PFSK-1 (cell line): ENCODE results near the gene XRRA1. TPM values are rescaled to one million over a fixed set of nuclear protein-coding genes. Genes with fewer than 3 reads are reported as not detected.
A peak's percentile ranks its signal among the peaks of the same experiment; 100 is the strongest.

ENCODE experiments used
- FOXP2 ChIP-seq: optimal IDR thresholded peaks from 2 replicates; pipeline ENCODE3; 2011; ENCODE audit warnings: borderline replicate concordance, control low read depth, inconsistent platforms; ENCODE audit not compliant: insufficient read depth; ENCODE audit errors: extremely low read length, extremely low read depth
- POLR2AphosphoS5 ChIP-seq: IDR thresholded peaks from 2 replicates; pipeline ENCODE4 v1.6.1; 2012; ENCODE audit warnings: low read depth, mild to moderate bottlenecking, control low read depth, low read length, moderate library complexity
- REST ChIP-seq, 2 experiments: IDR thresholded peaks; 2 replicates each; pipeline versions ENCODE4 v1.6.1 to v1.8.0; 2011 to 2012; ENCODE audit warnings: low read depth in 2 of 2, low read length in 2 of 2, control low read depth in 1 of 2, inconsistent platforms in 1 of 2, mild to moderate bottlenecking in 1 of 2, moderate library complexity in 1 of 2; ENCODE audit not compliant: insufficient read depth in 1 of 2
- SIN3A ChIP-seq: IDR thresholded peaks from 2 replicates; pipeline ENCODE4 v1.6.1; 2012; ENCODE audit warnings: mild to moderate bottlenecking, low read length, moderate library complexity, borderline replicate concordance; ENCODE audit not compliant: insufficient read depth
- TAF1 ChIP-seq: IDR thresholded peaks from 2 replicates; pipeline ENCODE4 v1.6.1; 2012; ENCODE audit warnings: low read length, control low read depth, borderline replicate concordance; ENCODE audit not compliant: insufficient read depth
- polyA plus RNA-seq: library from polyadenylated mRNA; unstranded; fragments of >200 nt; gene quantifications from one replicate; pipeline ENCODE4 v1.2.1, GENCODE V29; 2012; ENCODE audit warnings: low read depth, missing spikeins; ENCODE audit not compliant: insufficient read length

XRRA1 gene
- polyA plus RNA-seq = 16.6 TPM

GRCh38 chr11:74948898-74949752 lies at the start of gene XRRA1, which contains the start of gene SPCS2:
XRRA1 (minus strand) TSS chr11:74949091; CDS start chr11:74940878, 8,213 bp downstream.
SPCS2 (plus strand) TSS chr11:74949266; CDS start chr11:74949286, 20 bp downstream.
- TF ChIP-seq SIN3A (no peak), FOXP2 (peak; percentile 57), REST (IDR thresholded peaks at IDR 0.05; ENCODE audit: insufficient read depth in 1 of 2, low read depth in 2 of 2, low read length in 2 of 2) (0 out of 4 replicates have a peak, but pooled peaks of 1 of the 2 experiments have one; percentile 20), TAF1 (peak; percentile 92), POLR2AphosphoS5 (peak; percentile 94)

GRCh38 chr11:74992852-74993251 lies 44.0 kb upstream of the XRRA1 start:
- no peak for TF ChIP-seq TAF1
- TF ChIP-seq REST (IDR thresholded peaks at IDR 0.05; ENCODE audit: insufficient read depth in 1 of 2, low read depth in 2 of 2, low read length in 2 of 2) = no peak
- no peak for TF ChIP-seq POLR2AphosphoS5
- no peak for TF ChIP-seq SIN3A
- TF ChIP-seq FOXP2 = no peak

- TF ChIP-seq SIN3A = no peak
- no peak for TF ChIP-seq FOXP2
- no peak for TF ChIP-seq TAF1
- no peak for TF ChIP-seq REST (IDR thresholded peaks at IDR 0.05; ENCODE audit: insufficient read depth in 1 of 2, low read depth in 2 of 2, low read length in 2 of 2)
- TF ChIP-seq POLR2AphosphoS5 = no peak
These were observed 42.0 kb upstream of the XRRA1 start for GRCh38 chr11:74990941-74991340.

DNA sequence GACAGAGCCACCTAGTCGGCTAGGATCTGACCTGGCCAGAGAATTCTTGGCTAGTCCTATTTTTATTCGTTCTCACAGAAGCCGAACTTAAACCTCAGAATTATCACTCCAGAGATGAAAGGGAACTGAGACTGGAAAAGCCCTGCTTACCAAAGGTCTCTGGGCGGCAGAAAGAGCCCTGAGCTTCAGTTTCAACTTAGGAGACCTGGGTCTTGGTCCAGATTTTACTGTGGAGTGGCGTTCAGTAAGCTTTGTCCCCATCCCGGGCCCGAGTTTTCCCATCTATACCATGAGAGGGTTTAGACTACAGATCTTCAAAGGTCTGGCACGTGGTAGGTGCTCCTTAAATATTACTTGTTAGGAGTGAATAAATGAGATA lies 40.4 kb upstream of the XRRA1 start:
- no peak for TF ChIP-seq TAF1
- TF ChIP-seq SIN3A = no peak
- no peak for TF ChIP-seq FOXP2
- TF ChIP-seq POLR2AphosphoS5 = no peak
- no peak for TF ChIP-seq REST (IDR thresholded peaks at IDR 0.05; ENCODE audit: insufficient read depth in 1 of 2, low read depth in 2 of 2, low read length in 2 of 2)
